ENCODE measurements around the gene PLPP2. TPM values are rescaled to one million over a fixed set of nuclear protein-coding genes. Genes with fewer than 3 reads are reported as not detected.

The PLPP2 gene
- total and polyA plus RNA-seq, 2 donors (not counting 1 experiment from before 2014, with no cell fraction given): 1.8 to 26.6 TPM

DNA sequence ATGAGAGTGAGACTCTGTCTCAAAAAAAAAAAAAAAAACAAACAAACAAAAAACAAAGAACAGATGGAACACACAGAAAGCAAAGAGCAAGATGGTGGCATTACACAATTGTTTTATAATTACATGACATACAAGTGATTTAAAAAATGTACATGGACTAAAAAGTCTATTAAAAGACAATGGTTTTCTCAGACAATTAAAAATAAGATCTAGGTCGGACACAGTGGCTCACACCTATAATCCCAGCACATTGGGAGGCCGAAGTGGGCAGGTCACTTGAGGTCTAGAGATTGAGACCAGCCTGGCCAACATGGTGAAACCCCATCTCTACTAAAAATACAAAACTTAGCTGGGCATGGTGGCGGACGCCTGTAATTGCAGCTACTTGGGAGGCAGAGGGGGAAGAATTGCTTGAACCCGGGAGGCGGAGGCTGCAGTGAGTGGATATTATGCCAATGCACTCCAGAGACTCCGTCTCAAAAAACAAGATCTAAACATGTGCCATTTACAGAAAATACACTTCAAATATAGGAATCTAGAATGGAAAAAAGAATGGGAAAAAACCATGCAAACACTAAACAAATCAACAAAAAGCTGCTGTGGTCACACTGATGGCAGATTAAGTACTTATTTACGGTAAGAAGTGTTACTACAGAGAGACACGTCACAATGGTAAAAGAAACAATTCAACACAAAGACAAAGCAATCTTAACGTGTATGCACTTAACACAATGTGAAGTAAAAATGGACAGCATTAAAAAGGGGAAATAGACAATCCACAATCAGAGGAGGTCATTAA is 26.7 kb upstream of the PLPP2 start:
- TF ChIP-seq, protein P1, sequence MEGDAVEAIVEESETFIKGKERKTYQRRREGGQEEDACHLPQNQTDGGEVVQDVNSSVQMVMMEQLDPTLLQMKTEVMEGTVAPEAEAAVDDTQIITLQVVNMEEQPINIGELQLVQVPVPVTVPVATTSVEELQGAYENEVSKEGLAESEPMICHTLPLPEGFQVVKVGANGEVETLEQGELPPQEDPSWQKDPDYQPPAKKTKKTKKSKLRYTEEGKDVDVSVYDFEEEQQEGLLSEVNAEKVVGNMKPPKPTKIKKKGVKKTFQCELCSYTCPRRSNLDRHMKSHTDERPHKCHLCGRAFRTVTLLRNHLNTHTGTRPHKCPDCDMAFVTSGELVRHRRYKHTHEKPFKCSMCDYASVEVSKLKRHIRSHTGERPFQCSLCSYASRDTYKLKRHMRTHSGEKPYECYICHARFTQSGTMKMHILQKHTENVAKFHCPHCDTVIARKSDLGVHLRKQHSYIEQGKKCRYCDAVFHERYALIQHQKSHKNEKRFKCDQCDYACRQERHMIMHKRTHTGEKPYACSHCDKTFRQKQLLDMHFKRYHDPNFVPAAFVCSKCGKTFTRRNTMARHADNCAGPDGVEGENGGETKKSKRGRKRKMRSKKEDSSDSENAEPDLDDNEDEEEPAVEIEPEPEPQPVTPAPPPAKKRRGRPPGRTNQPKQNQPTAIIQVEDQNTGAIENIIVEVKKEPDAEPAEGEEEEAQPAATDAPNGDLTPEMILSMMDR (conservative IDR thresholded peaks at IDR 0.05 in 1 of 2, IDR thresholded peaks at IDR 0.05 in 1 of 2; ENCODE audit: low read depth in 1 of 2, low read length in 2 of 2): no peak
- TF ChIP-seq EZH2 (IDR thresholded peaks at IDR 0.05; ENCODE audit: low read length, missing control alignments): no peak
- DNase-seq (ENCODE audit: low read depth in 2 of 2): no peak
- Histone ChIP-seq H3K9me3 (ENCODE audit: control insufficient read depth, insufficient read depth, low read depth, low read length) (no peaks in the 10 kb centered on the region), H3K79me2 (ENCODE audit: control insufficient read depth, insufficient read depth, low read length) (peaks cover 5% of the 10 kb centered on the region), H3K27ac (ENCODE audit: insufficient read depth, low read length) (no peak overlapping the region), H2AFZ (ENCODE audit: low read length) (no peak overlapping the region), H4K20me1 (ENCODE audit: control insufficient read depth, extremely low read depth, insufficient read depth, low read length) (no peaks in the 10 kb centered on the region), H3K36me3 (ENCODE audit: control insufficient read depth, insufficient read depth, low read length) (peaks cover 19% of the 10 kb centered on the region), H3K4me1 (ENCODE audit: control insufficient read depth, extremely low read depth, insufficient read depth, low read length) (no peaks in the 10 kb centered on the region), H3K4me2 (ENCODE audit: extremely low read depth, insufficient read depth, low read length) (no peak overlapping the region), H3K4me3 (replicated peaks in 1 of 4; ENCODE audit: control extremely low read depth in 1 of 4, insufficient read depth in 1 of 4, low read depth in 3 of 4, low read length in 4 of 4) (no peak overlapping the region), H3K27me3 (ENCODE audit: control insufficient read depth, insufficient read depth, low read length) (no peaks in the 10 kb centered on the region), H3K9ac (ENCODE audit: insufficient read depth, low read length) (no peak overlapping the region)

DNA sequence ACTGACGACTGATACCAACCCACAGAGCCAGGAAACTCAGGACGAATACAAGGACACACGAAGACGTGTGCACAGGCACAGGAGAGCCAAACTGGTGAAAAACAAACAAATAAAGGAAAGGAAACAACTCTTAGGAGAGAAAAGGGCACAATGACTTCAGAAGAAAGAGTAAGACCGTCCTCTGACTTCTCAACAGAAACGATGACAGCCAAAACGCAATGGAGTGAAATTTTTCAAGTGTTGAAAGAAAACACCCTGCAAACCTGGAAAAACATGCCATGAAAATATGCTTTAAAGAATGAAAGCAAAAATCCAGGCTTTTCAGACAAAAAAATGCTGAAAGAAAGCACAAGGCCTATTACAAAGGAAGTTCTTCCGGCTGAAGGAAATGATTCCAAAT is 24.6 kb upstream of the PLPP2 start:
- H3K9me3 ChIP-seq (ENCODE audit: control insufficient read depth, insufficient read depth, low read depth, low read length): no peaks in the 10 kb centered on the region
- no peaks in the 10 kb centered on the region for H3K27me3 ChIP-seq (ENCODE audit: control insufficient read depth, insufficient read depth, low read length)
- TF ChIP-seq, protein P1 (conservative IDR thresholded peaks at IDR 0.05 in 1 of 2, IDR thresholded peaks at IDR 0.05 in 1 of 2; ENCODE audit: low read depth in 1 of 2, low read length in 2 of 2): no peak
- no peak for TF ChIP-seq EZH2 (IDR thresholded peaks at IDR 0.05; ENCODE audit: low read length, missing control alignments)
- peaks cover under 1% of the 10 kb centered on the region for H3K79me2 ChIP-seq (ENCODE audit: control insufficient read depth, insufficient read depth, low read length)
- H3K4me3 ChIP-seq (replicated peaks in 1 of 4; ENCODE audit: control extremely low read depth in 1 of 4, insufficient read depth in 1 of 4, low read depth in 3 of 4, low read length in 4 of 4): no peak overlapping the region
- no peak overlapping the region for H3K9ac ChIP-seq (ENCODE audit: insufficient read depth, low read length)
- H3K4me1 ChIP-seq (ENCODE audit: control insufficient read depth, extremely low read depth, insufficient read depth, low read length): no peaks in the 10 kb centered on the region
- H3K4me2 ChIP-seq (ENCODE audit: extremely low read depth, insufficient read depth, low read length): no peak overlapping the region
- no peak overlapping the region for H3K27ac ChIP-seq (ENCODE audit: insufficient read depth, low read length)
- H3K36me3 ChIP-seq (ENCODE audit: control insufficient read depth, insufficient read depth, low read length): peaks cover 21% of the 10 kb centered on the region
- H4K20me1 ChIP-seq (ENCODE audit: control insufficient read depth, extremely low read depth, insufficient read depth, low read length): no peaks in the 10 kb centered on the region
- H2AFZ ChIP-seq (ENCODE audit: low read length): no peak overlapping the region
- no peak for DNase-seq (ENCODE audit: low read depth in 2 of 2)

DNA sequence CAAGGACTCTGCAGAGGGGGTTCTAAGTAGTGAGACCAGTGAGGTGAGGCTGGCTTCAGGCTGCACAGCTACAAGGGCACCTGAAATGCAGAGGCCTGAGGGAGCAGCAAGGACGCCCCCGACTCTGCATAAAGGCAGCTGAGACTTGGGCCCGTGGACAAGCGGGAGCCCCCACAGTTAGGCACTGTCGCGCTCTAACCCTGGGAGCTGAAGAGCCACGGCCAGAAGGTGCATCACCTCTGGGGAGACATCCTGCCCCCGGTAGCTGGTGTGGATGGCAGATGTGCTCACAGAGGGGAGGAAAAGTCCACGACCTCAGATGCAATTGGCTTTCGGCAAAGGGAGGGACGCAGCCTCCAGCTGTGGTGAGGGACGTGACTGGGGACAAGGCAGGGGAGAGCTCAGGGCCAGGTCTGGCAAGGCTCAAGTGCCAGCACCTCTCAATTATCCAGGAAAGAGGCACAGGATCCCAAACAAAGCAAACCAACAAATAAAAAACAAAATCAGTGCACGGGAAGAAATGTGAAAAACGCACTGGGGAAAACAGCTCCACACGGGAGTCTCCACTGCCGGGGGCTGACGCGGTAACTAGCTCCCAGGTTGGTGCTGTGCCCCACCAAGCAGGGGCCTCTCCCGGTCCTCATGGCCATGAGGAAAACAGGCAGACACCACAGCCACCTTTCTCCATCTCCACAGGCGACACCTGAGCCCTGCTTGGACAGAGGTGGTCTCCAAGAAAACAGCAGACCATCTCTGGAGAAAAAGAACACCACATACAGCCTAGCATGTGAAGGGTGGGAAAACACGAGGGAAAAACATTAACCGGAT is 23.0 kb upstream of the PLPP2 start:
- H2AFZ ChIP-seq (ENCODE audit: low read length): no peak overlapping the region
- peaks cover 22% of the 10 kb centered on the region for H3K36me3 ChIP-seq (ENCODE audit: control insufficient read depth, insufficient read depth, low read length)
- no peak overlapping the region for H3K9ac ChIP-seq (ENCODE audit: insufficient read depth, low read length)
- H3K27ac ChIP-seq (ENCODE audit: insufficient read depth, low read length): no peak overlapping the region
- H4K20me1 ChIP-seq (ENCODE audit: control insufficient read depth, extremely low read depth, insufficient read depth, low read length): no peaks in the 10 kb centered on the region
- H3K79me2 ChIP-seq (ENCODE audit: control insufficient read depth, insufficient read depth, low read length): peaks cover 7% of the 10 kb centered on the region
- no peak overlapping the region for H3K4me2 ChIP-seq (ENCODE audit: extremely low read depth, insufficient read depth, low read length)
- no peaks in the 10 kb centered on the region for H3K27me3 ChIP-seq (ENCODE audit: control insufficient read depth, insufficient read depth, low read length)
- H3K4me1 ChIP-seq (ENCODE audit: control insufficient read depth, extremely low read depth, insufficient read depth, low read length): no peaks in the 10 kb centered on the region
- no peaks in the 10 kb centered on the region for H3K9me3 ChIP-seq (ENCODE audit: control insufficient read depth, insufficient read depth, low read depth, low read length)
- no peak for DNase-seq (ENCODE audit: low read depth in 2 of 2)
- no peak for TF ChIP-seq EZH2 (IDR thresholded peaks at IDR 0.05; ENCODE audit: low read length, missing control alignments)
- TF ChIP-seq, protein P1 (conservative IDR thresholded peaks at IDR 0.05 in 1 of 2, IDR thresholded peaks at IDR 0.05 in 1 of 2; ENCODE audit: low read depth in 1 of 2, low read length in 2 of 2): no peak
- no peak overlapping the region for H3K4me3 ChIP-seq (replicated peaks in 1 of 4; ENCODE audit: control extremely low read depth in 1 of 4, insufficient read depth in 1 of 4, low read depth in 3 of 4, low read length in 4 of 4)

Measured in fibroblast of lung (primary cell).